IPS-NIHi11 (cell line): ENCODE measurements around the gene MAML3.

Experiments used
- DNase-seq: peaks from one replicate; pipeline ENCODE4 v3.0.0; 2012; ENCODE audit warnings: mixed read lengths, low spot score

MAML3 gene

DNA sequence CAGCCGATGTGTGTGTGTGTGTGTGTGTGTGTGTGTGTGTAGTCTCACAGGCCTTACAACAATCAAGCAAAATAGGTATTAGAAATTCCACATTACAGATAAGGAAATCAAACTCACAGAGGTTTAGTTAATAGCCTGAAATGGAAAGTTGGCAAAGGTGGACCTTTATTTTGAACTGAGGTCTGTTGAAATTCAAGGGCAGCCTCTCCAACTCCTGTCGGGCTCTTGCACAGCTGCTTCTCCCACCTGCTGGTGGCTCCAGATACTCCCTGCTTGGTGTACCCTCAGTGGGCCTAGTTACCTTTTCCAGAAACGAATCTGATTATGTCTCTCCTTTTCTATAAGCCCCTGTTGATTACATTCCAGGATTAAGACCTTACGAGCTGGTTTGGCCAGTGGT, 292.5 kb downstream of the MAML3 start:
- DNase-seq, result no peak

DNA sequence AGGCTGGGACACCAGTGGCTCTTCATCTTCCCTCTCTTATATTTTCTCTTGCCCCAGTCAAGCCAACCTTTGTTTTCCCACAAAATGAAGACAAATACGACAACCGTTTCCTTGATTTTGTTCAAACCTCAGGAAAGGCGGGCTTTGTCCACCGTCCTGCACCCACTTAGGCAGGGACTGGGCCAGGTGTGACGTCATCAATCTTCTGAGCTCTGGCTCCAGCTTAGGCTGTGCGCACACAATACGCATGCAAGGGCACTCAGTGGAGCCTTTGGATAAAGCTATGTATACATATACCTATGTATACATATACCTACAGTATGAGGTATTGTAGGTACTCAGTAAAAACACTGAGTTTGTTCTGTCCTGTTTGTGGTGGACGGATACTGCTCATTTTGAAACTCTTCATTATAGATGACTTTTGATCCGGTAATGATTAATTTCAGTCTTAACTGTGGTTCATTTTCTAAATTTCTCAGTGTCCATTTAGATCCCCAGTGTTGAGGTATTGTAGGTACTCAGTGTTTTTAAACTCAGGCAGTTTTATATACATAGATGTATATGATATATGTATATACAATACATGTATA, 293.5 kb downstream of the MAML3 start:
- no peak for DNase-seq

DNA sequence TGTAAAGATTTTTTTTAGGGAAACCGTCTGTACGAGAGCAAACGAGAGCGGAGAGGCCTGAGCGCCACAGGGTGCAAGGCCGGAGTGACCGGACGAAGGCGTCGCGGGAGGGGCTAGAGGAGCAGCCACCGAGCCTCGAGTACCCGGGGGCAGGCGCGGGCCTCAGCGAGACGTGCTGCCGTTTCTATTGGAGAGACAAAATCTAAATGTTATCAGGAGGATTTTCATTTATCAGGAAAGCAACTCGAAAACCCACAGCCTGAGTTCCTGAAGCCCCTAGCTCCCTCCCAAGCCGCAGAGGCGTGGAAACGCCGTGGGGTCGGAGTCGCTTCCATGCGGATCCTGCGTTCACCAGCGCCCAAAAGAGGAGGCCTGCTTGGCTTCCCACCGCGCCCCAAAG, 294.1 kb downstream of the MAML3 start:
- no peak for DNase-seq

DNA sequence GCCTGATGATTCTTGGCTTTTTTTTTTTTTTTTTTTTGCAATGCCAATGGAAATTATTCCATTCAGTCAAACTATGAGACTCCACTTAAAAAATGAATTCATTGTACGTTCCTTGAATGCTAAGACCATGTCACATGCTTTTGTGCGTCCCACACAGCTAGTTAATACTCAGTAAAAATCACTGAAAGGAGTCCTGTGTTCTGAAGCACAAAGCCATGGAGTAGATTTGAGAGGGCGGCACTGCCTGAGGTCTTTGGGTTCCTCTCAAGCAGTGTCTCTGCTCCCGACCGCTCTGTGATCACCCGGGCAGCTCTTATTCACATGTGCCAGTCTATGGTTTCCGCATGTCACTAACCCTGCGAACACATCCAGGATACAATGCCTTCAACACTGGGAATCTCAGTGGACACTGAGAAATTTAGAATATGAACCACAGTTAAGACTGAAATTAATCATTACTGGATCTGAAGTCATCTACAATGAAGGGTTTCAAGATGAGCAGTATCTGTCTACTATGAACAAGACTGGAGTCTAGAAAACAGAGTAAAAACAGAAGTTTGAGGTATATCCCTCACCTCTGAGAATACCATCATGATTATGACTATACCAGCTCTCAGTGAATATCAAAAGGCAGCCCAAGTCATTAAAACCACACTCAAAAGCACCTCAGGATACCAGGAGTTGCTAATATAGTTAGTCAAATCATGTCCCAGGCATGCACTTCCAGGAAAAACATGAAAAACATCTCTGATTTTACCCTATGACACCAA, 295.4 kb downstream of the MAML3 start:
- DNase-seq, result no peak

DNA sequence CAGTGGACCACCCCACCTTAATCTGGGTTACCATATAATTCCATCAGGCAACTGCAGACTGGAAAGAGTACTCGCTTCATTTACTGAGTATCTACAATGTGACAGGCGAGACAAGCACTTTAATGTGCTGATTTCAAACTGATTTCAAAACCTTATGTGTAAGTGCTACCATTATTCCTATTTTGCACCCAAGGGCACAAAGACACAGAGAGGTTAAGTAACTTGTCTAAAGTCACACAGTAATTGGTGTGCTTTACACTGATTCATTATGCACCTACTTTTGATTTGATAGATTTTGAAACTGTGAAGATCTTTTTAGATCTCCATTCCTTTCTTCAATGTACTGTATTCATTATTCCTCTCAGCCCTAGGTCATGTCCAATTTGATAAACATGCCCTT, 296.0 kb downstream of the MAML3 start:
- DNase-seq, result no peak

DNA sequence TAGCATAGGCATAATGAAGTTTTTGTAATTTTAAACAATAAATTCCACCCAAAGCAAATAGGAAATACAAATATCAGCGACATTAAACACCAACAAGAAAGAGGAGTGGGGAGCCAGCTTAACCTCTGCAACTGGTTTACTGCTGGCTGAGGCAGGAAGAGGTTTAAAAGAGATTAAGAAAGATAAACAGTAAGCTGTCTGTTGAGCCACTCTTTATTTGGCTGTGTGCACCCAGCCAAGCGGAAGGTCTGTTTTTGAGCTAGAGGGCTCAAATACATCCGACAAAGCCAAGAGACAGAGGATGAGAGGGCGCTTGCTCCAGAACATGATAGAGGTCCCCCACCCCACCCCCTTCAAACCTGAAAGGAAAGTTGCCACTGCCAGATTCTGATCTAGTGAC, 297.0 kb downstream of the MAML3 start:
- DNase-seq, result no peak

DNA sequence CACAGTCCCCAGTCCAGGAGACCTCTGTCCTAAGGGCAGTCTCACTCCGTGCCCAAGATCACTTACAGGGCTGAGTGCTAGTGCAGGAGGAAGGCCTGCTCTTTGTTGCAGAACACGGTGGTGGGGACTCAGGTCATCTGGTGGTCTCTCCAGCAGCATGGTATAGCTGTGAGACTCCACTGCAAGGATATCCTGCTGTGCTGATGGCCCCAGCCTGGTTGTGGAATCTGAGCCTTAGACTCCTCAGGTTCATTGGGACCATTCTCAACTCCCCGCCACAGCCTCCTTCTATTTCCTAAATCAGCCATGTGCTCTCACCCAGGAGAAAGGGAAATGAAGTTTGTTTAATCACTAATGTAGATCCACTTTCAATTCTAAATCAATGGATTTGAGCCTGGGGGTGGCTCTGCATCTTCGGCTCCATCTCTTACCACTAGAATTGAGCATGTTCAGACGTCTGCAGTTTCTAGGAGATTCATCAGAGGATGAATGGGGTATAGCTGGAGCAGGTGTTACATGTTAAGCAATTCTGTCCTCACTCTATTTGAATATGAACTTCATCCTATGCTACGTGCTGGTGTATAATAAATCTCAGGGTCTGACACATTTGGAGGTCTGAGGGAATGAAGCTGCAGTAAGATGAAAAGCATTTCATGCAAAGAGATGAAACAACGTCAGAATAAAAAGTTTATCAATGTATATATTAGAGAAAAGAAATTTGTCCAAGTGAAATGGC, 299.1 kb downstream of the MAML3 start:
- no peak for DNase-seq

DNA sequence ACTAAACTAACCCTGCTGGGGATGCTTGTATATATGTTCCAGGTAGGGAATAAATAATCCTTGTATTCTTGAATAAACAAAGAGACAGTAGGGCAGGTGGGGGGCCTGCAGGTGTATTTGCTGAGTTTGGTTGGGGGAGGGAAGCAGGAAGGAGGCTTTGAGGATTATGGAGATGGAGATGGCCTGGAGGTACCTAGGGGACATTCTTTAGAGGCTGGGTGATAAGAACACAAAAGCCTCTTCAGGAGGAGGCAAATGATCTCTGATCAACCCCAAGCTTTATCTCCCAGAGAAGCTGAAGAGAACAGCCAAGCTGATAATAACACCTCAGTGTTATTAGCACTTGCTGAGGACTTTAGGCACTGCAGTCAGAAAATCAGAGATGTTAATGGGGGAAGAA, 300.7 kb downstream of the MAML3 start:
- peak; percentile 33 for DNase-seq

DNA sequence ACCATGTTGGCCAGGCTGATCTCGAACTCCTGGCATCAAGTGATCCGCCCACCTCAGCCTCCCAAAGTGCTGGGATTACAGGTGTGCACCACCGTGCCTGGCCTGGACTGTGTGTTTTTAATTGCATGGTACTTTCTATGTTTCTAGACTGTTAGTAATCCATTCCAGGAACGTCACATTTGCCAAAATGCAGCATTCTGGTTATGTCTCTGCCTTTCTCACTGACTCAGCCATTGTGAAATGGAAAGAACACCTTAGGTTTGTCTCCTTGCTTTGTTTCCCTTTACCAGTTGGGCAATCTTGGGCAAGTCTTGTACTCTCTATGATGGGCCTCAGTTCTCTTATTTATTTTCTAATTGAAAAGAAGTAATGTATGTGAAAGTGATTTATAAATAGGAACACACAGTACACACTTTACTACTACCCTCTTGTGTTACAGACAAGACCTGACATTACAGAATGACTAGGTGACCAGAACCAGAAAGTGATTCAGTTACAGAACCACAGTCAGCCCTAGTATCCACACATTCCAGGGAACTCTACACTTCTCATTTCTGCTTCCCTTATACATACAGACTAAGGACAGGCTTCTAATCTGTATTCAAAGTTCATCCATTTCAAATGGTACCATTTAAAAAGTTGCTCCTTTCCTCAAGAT, 301.2 kb downstream of the MAML3 start:
- DNase-seq, result no peak

DNA sequence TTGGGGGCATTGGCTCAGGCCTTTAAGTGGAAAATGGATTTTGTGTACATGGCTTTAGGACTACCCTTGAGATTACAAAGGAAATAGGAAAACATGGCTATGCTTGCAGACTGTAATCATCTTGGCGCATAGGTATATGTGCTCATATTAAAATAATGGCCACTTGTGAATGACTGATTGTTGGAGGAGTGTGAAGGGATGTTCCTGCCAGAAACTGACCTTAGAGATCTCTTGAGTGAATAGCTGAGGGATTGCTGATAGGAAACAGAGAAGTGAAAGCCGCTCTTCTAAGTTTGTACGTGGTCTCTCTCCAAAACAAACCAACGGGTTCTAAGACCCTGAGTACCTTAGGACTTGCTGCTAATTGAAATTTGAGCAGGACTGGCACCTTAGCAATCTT, 302.3 kb downstream of the MAML3 start:
- no peak for DNase-seq

DNA sequence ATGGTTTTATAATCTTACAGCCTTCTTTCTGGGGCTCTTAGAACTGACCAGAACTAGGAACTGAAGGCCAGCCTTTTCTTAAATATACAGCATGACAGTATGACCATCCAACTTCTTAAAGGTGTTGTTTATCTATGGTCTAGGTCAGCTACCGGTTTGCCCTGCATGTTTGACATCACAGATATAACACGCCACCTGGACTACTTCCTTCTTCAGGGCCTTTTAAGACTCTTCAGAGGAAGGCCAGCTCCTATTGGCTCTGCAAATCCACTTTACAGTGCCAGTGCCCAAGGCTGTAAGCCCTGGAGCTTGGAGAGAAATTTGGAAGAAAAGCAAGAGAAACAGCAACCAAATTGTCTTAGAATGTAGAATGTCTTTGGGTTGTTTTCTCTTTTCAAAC, 302.9 kb downstream of the MAML3 start:
- DNase-seq, result no peak

DNA sequence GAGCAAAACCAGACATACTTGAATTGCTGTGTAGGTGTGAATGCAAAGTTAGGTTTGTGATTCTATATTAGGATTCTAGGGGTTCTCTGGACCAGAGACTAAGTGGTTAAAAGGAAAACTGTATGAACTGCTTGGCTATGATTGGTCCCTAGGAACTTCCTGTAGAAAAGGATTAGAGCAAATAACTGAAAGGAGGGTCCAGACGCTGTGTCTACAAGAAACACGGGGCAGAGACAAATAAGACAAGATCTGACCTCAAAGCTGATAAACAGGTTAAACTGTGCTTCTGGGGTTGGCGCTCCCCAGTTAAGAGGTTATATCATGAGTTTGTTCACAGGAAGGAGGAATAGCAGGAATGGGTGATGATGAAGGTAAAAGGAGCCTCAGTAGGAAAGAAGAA, 304.8 kb downstream of the MAML3 start:
- no peak for DNase-seq

DNA sequence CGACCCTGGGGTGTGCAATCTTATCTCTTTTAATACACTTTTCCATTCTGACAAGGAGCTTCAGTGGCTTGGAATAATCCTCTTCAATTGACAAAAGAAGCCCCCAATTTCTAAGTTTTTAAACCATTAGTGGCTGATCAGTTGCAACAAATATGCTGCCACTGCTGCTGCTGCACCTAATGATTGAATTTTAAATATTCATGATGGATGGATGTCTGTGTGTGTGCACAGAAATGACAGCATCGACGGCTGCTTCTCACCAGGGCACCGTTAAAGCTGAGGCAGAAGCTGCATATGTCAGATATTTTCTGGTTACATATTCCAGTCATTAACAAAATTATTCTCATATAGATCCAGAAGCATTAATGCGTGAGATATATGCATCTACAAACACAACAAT, 306.0 kb downstream of the MAML3 start:
- DNase-seq, result no peak

DNA sequence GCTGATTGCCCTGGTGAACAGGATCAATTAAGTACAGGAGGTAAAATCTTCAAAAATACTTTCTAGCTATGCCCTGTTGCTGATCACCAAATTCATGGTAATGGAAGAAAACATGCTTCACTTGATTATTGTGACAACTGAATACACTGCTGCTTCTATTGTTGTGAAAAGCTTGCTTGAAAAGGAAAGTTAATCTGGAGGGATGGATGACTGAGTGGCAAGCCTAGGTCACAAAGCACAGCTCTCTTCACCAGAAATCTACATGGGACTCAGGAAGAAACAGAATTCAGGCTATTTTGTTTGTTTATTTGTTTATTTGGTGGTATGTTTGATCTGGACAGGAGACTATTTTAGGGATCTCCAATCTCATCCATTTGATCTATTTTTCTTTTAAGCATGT, 306.4 kb downstream of the MAML3 start:
- DNase-seq, result no peak

DNA sequence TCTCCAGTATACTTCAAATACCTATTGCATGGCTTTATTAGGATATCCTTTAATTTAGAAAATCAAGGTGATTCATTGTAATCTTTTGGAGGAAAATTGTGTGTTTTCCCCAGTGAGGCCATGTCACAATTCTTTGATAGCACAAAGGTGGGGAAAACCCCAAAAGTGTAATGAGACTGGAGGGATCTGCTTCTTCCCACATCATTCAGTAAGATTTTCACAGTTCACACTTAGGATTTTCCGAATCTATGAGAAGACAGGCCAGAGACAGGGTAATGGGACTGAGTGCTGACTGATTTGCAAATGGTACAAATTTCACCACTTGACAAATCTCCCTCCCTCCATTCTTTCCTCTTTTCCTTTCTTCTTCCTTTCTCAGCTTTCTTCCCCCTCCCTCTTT, 307.2 kb downstream of the MAML3 start:
- no peak for DNase-seq

DNA sequence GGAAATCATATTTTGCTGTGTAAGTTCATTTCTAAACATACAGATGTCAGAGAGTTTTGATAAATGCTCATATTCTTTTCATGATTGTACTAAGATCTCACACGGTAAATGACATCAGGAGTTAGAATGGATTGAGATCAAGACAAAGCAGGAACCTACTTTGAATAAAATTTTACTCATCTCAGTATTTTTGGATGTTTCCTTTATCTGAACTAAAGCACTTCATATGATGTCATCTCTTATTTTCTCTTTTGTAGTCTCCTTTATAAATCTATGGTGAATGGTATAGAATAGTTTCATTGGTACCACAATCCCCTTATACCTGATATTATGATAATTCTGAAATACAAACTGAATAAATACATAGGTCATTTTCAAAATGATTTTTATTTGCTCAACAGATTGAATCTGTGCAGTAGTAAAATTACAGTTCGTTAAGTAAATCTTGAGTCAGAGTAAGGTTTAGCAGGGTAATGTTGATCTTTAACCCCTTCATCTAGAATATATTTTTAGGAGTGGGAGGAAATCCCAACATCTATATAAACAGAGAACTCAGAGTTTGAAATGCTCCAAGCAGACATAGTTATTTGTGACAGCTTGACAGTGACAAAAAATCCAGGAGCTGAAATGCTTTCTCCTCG, 308.4 kb downstream of the MAML3 start:
- DNase-seq, result no peak

DNA sequence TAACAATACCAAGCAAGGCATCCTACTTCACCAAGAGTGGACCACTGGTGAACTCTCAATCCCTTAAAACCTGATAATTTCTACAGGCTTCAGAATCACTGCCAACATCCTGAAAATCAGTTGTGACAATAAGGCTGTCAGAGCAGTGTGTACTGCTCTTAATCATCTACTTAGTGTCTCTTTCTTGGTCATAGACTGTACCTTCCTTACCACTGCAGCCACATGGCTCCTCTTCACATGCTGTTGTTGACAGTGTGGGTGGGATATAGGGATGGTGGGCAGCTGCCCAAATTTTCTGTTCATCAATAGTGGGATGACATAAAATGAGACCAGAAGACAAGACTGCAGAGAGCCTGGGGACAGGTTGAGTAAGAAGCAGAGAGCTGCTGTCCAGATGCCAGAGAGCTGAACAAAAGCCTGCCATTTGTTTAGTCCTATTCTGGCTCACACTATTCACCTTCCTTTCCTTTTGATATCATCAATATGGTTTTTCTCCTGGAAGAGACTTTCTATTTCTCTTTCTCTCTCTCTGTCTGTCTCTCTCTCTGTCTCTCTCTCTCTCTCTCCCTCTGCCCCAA, 309.4 kb downstream of the MAML3 start:
- no peak for DNase-seq

DNA sequence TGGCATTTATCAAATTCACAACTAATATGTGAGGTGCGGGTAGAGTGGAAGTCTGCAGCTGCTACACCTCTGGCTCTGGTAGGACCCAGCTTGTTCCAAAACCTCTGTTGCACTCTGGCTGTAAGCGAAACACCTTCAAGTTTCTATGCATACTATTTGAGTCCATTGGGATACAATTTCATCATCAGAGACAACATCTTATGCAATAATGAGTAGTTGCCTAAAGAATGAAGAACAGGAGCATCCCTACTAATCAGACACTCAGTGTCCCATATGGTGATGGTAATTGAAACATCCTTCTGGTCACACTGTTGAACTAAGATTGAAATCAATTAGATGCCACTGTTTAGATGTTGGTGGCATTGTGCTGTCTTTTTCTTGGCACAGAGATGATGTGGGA, 309.9 kb downstream of the MAML3 start:
- no peak for DNase-seq

DNA sequence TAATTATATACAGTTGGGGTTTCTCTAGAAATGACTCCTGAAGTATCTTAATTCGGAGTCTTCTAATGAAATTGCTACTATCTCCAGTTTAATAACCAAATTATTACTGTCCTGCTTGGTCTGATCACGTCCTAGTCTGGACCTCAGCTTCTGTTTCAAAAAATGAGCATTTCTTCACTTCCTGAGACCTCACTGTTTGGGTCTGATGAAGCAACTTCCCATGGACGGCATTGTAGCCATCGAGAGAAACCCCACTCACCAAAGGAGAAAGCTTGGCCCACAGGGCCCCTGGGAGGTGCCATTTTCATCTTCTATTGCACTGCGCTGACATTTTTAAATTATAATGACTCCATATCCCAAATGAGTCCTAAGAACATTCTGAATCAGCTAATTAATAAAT, 310.3 kb downstream of the MAML3 start:
- DNase-seq, result no peak

DNA sequence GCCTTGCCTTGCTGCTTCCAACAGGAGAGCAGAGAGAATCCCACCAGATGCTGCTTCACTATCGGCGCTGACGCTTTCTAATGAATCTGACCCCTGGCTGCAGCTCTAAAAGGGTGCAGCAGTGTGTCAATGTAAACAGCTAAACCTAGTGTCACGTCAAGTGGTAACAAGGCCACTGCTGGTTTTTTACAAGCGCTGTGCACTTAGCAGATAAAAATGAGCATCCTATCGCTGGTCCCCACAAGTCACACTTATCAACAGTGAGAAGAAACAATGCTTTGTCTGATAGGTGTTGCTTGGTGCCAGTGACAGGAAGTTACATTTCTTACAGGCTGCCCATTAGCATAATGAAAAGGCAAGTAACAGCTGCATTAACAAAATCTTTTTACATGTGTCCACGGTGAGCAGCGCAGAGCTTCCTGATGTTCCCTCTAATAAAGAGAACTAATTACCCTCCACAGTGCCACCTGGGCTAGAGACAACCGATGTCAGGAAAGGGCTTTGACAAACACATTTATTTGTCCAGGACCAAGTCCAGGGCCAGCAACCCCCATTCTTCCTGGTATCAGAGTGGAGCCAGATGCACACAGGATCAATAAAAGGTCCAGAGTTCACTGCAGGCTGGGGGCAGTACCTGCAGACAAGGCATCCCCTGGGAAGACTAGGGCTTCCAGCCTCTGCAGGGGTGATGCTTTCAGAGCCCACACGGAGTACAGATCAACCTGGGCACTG, 312.4 kb downstream of the MAML3 start:
- no peak for DNase-seq

DNA sequence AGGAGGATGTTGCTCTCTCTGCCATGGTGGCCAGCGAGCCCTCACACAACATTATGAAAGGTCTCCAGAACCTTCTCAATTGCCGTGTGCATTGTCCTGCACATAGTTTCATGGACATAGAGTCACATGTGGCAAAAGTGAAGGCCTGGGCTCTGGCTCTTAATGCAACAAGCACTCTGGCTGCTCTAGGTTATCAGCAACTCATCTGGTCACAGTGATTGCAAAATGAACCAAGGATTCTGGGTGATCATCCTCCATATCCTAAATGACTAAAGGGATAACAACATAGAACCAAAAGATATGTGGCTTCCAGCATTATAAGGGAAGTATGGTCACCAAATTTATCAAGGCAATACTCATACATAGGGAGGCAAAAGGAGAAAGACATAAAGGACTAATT, 313.2 kb downstream of the MAML3 start:
- no peak for DNase-seq
